GM21825 (cell line): ENCODE measurements around the gene CHMP2A.

Experiments used
- ATAC-seq: cut with Tn5 transposase; IDR thresholded peaks from one replicate; pipeline ENCODE4 v1.9.1; 2021; ENCODE audit warnings: mild to moderate bottlenecking, moderate library complexity; ENCODE audit not compliant: unreplicated experiment

Gene CHMP2A

GRCh38 chr19:58556622-58557220 is 1.8 kb upstream of the CHMP2A start:
- ATAC-seq = no peak

GRCh38 chr19:58555920-58556621 is 1.2 kb upstream of the CHMP2A start:
- ATAC-seq = no peak

- ATAC-seq = no peak
Observed at GRCh38 chr19:58555369-58555885, 522 bp upstream of the CHMP2A start.

GRCh38 chr19:58553799-58554493 is 959 bp downstream of the CHMP2A start:
- ATAC-seq = no peak

- ATAC-seq = no peak
Observed at GRCh38 chr19:58552655-58553054, 2.2 kb downstream of the CHMP2A start.

- ATAC-seq = no peak
Observed at GRCh38 chr19:58551577-58552471, 3.1 kb downstream of the CHMP2A start.

- ATAC-seq = no peak
Observed at GRCh38 chr19:58551123-58551497, 3.8 kb downstream of the CHMP2A start.

GRCh38 chr19:58550362-58551122 is 4.4 kb downstream of the CHMP2A start:
- ATAC-seq = no peak

GRCh38 chr19:58549664-58550361 is 5.1 kb downstream of the CHMP2A start:
- ATAC-seq = no peak

GRCh38 chr19:58548859-58549663 is 5.8 kb downstream of the CHMP2A start:
- no peak for ATAC-seq

GRCh38 chr19:58547323-58548312 is 7.3 kb downstream of the CHMP2A start:
- ATAC-seq = no peak

GRCh38 chr19:58546019-58546530 is 8.8 kb downstream of the CHMP2A start:
- no peak for ATAC-seq

GRCh38 chr19:58545286-58546018 is 9.5 kb downstream of the CHMP2A start:
- ATAC-seq = no peak

- peak; percentile 35 for ATAC-seq
Observed at GRCh38 chr19:58544591-58545285, 10.2 kb downstream of the CHMP2A start.

GRCh38 chr19:58543826-58544590 is 10.9 kb downstream of the CHMP2A start, which contains the start of gene TRIM28:
Gene TRIM28, plus strand, starts transcription at chr19:58544064. Its CDS starts 694 bp downstream, at chr19:58544758.
- ATAC-seq = peak; percentile 81
